Erythroblast (primary cell): ENCODE data around the gene FXYD2.

Experiments
- GATA1 ChIP-seq: IDR thresholded peaks from 2 replicates; pipeline ENCODE4 v1.6.1; 2011; ENCODE audit warnings: low read depth, mild to moderate bottlenecking, control low read depth, low read length, moderate library complexity
- POLR2A ChIP-seq: IDR thresholded peaks from 2 replicates; pipeline ENCODE4 v1.6.1; 2011; ENCODE audit warnings: mild to moderate bottlenecking, low read length

- TF ChIP-seq POLR2A (no peak), GATA1 (no peak)
Observed at GRCh38 chr11:117826190-117826570, 1.6 kb upstream of the FXYD2 start.
